Prostate gland (tissue), 2 donors: Measurements from ENCODE around the gene TOP3B.

Experiments
- CTCF ChIP-seq, 4 experiments: fragments of 200-600 bp in 2 of 4; fragments of 450-650 bp in 2 of 4; sonication (generic) in 2 of 4; IDR thresholded peaks; 1 replicate in 3 of 4; 2 replicates in 1 of 4; pipeline ENCODE4 v1.5.1; 2016 to 2019; ENCODE audit warnings: antibody characterized with exemption in 4 of 4, mild to moderate bottlenecking in 2 of 4, moderate library complexity in 2 of 4
- POLR2A ChIP-seq: fragments of 450-650 bp; IDR thresholded peaks from one replicate; pipeline ENCODE4 v1.6.1; 2016; ENCODE audit warnings: antibody characterized with exemption, mild to moderate bottlenecking

DNA sequence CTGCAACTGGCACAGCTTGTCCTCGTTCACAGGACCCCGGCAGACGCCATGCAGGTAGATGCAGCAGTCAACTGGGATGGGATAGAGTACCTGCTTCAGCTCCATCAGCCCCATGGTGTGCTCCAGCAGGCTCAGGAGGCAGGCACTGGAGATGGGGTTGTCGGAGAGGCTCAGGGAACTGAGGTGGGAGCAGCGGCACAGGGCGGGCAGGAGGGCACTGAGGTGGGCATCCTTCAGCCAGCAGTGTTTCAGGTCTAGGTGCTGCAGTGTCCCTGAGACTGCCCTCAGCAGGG, 8.7 kb upstream of the TOP3B start:
- no peak for TF ChIP-seq POLR2A
- no peak for TF ChIP-seq CTCF (IDR thresholded peaks at IDR 0.05)
